Ishikawa (cell line): ENCODE results near the gene SCN9A.

Experiments
- CEBPB ChIP-seq: IDR thresholded peaks from 2 replicates; pipeline ENCODE4 v1.6.1; 2012
- EP300 ChIP-seq: IDR thresholded peaks from 2 replicates; pipeline ENCODE4 v1.6.1; 2012; ENCODE audit warnings: borderline replicate concordance
- FOXM1 ChIP-seq: IDR thresholded peaks from 2 replicates; pipeline ENCODE4 v1.6.1; 2012; ENCODE audit warnings: low read depth, borderline replicate concordance
- TAF1 ChIP-seq: IDR thresholded peaks from 2 replicates; pipeline ENCODE4 v1.6.1; 2012; ENCODE audit warnings: low read depth, mild to moderate bottlenecking

- TF ChIP-seq FOXM1 (no peak), EP300 (no peak), CEBPB (no peak), TAF1 (no peak)
Measured at GRCh38 chr2:166382448-166382847, 6.7 kb upstream of the SCN9A start.
